Mesothelial cell of epicardium (in vitro differentiated cells): ENCODE results near the gene FOXF1. TPM values are rescaled to one million over a fixed set of nuclear protein-coding genes. Genes with fewer than 3 reads are reported as not detected.

Experiments used
- DNase-seq, 2 experiments: peaks; one replicate each; pipeline ENCODE4 v3.0.0; 2021; ENCODE audit warnings: low spot score in 2 of 2; ENCODE audit not compliant: unreplicated experiment in 2 of 2
- H3K27ac Mint-ChIP-seq: 2 replicates; pipeline ENCODE4 v1.8.0; 2021; ENCODE audit warnings: mixed read lengths
- H3K27me3 Mint-ChIP-seq: 2 replicates; pipeline ENCODE4 v1.8.0; 2021; ENCODE audit warnings: low read depth, mixed read lengths
- H3K36me3 Mint-ChIP-seq: 2 replicates; pipeline ENCODE4 v1.8.0; 2021; ENCODE audit warnings: mixed read lengths
- H3K4me1 Mint-ChIP-seq: 2 replicates; pipeline ENCODE4 v1.8.0; 2021; ENCODE audit warnings: mixed read lengths
- H3K4me3 Mint-ChIP-seq: 2 replicates; pipeline ENCODE4 v1.8.0; 2021; ENCODE audit warnings: mild to moderate bottlenecking, moderate library complexity, mixed read lengths
- H3K9me3 Mint-ChIP-seq: 2 replicates; pipeline ENCODE4 v1.8.0; 2021; ENCODE audit warnings: mixed read lengths
- CTCF ChIP-seq: fragments of 200-600 bp; sonication (generic); IDR thresholded peaks from one replicate; pipeline ENCODE4 v1.5.0; 2021; ENCODE audit warnings: antibody characterized with exemption; ENCODE audit not compliant: unreplicated experiment
- total RNA-seq: library from RNA; stranded (reverse); gene quantifications from 3 replicates; pipeline ENCODE4 v1.2.1, GENCODE V29; 2021

FOXF1 gene
- total RNA-seq, 1 donor from 2014 or later, result 1.9 TPM

GRCh38 chr16:86466696-86467406 lies 43.5 kb upstream of the FOXF1 start:
- DNase-seq, result no peak
- no peak for TF ChIP-seq CTCF
- no peaks in the 10 kb centered on the region for H3K4me1 Mint-ChIP-seq
- H3K9me3 Mint-ChIP-seq, result peaks cover 9% of the 10 kb centered on the region
- H3K36me3 Mint-ChIP-seq, result no peaks in the 10 kb centered on the region
- H3K27ac Mint-ChIP-seq, result no peak overlapping the region
- H3K27me3 Mint-ChIP-seq, result peaks cover 56% of the 10 kb centered on the region
- no peak overlapping the region for H3K4me3 Mint-ChIP-seq

- H3K4me3 Mint-ChIP-seq, result no peak overlapping the region
- H3K4me1 Mint-ChIP-seq, result no peaks in the 10 kb centered on the region
- H3K27me3 Mint-ChIP-seq, result peaks cover 61% of the 10 kb centered on the region
- H3K9me3 Mint-ChIP-seq, result peaks cover 13% of the 10 kb centered on the region
- no peak for DNase-seq
- no peaks in the 10 kb centered on the region for H3K36me3 Mint-ChIP-seq
- no peak overlapping the region for H3K27ac Mint-ChIP-seq
- no peak for TF ChIP-seq CTCF
Measured at GRCh38 chr16:86467490-86467889, 42.8 kb upstream of the FOXF1 start.

- no peak for DNase-seq
- Mint-ChIP-seq H3K36me3 (no peaks in the 10 kb centered on the region), H3K9me3 (peaks cover 5% of the 10 kb centered on the region), H3K27ac (no peak overlapping the region), H3K4me1 (no peaks in the 10 kb centered on the region), H3K4me3 (no peak overlapping the region), H3K27me3 (peaks cover 87% of the 10 kb centered on the region)
- TF ChIP-seq CTCF, result no peak
Measured at GRCh38 chr16:86470964-86471363, 39.4 kb upstream of the FOXF1 start.

GRCh38 chr16:86471896-86472295 lies 38.4 kb upstream of the FOXF1 start:
- H3K27ac Mint-ChIP-seq, result no peak overlapping the region
- no peaks in the 10 kb centered on the region for H3K4me1 Mint-ChIP-seq
- no peak for DNase-seq
- TF ChIP-seq CTCF, result no peak
- H3K4me3 Mint-ChIP-seq, result no peak overlapping the region
- peaks cover 88% of the 10 kb centered on the region for H3K27me3 Mint-ChIP-seq
- H3K36me3 Mint-ChIP-seq, result no peaks in the 10 kb centered on the region
- H3K9me3 Mint-ChIP-seq, result peaks cover 5% of the 10 kb centered on the region

GRCh38 chr16:86472366-86472765 lies 38.0 kb upstream of the FOXF1 start:
- Mint-ChIP-seq H3K27me3 (peaks cover 88% of the 10 kb centered on the region), H3K36me3 (no peaks in the 10 kb centered on the region), H3K4me1 (no peaks in the 10 kb centered on the region), H3K27ac (no peak overlapping the region), H3K4me3 (no peak overlapping the region), H3K9me3 (peaks cover 5% of the 10 kb centered on the region)
- no peak for TF ChIP-seq CTCF
- no peak for DNase-seq
